Naive B cell (primary cell): ENCODE results near the gene ZNF496. TPM values are rescaled to one million over a fixed set of nuclear protein-coding genes. Genes with fewer than 3 reads are reported as not detected.
"Not testable (repeated sequence)": the region's sequence is repeated elsewhere in the genome, so short reads cannot be mapped to it uniquely, and the experiment has no call there.

Source experiments
- ATAC-seq, 2 donors: fragments of 150-1000 bp; cut with Tn5 transposase; 2 replicates each; pipeline ENCODE4 v1.10.0; 2021; ENCODE audit warnings: low read depth in 2 of 2, mild to moderate bottlenecking in 2 of 2, moderate library complexity in 2 of 2
- DNase-seq: peaks from one replicate; pipeline ENCODE4 v3.0.0; 2022
- H3K27ac Mint-ChIP-seq, 6 donors: one replicate each; pipeline ENCODE4 v1.8.0; 2020 to 2022; ENCODE audit warnings: mild to moderate bottlenecking in 6 of 6, mixed read lengths in 6 of 6, moderate library complexity in 5 of 6, inconsistent platforms in 2 of 6
- H3K27me3 Mint-ChIP-seq, 3 donors: one replicate each; pipeline ENCODE4 v1.8.0; 2021 to 2022; ENCODE audit warnings: mixed read lengths in 3 of 3, mild to moderate bottlenecking in 1 of 3
- H3K36me3 Mint-ChIP-seq, 2 donors: one replicate each; pipeline ENCODE4 v1.8.0; 2020 to 2022; ENCODE audit warnings: mixed read lengths in 2 of 2, inconsistent platforms in 1 of 2, mild to moderate bottlenecking in 1 of 2
- H3K4me1 Mint-ChIP-seq, 3 donors: one replicate each; pipeline ENCODE4 v1.8.0; 2020 to 2022; ENCODE audit warnings: mixed read lengths in 3 of 3, inconsistent platforms in 1 of 3, mild to moderate bottlenecking in 1 of 3, moderate library complexity in 1 of 3
- H3K4me3 Mint-ChIP-seq, 8 donors: one replicate each; pipeline ENCODE4 v1.8.0; 2020 to 2022; ENCODE audit warnings: mild to moderate bottlenecking in 8 of 8, mixed read lengths in 8 of 8, moderate library complexity in 8 of 8, inconsistent platforms in 2 of 8
- H3K9me3 Mint-ChIP-seq, 7 donors: one replicate each; pipeline ENCODE4 v1.8.0; 2020 to 2022; ENCODE audit warnings: mixed read lengths in 7 of 7, mild to moderate bottlenecking in 5 of 7, inconsistent platforms in 2 of 7, moderate library complexity in 1 of 7
- polyA plus RNA-seq, 6 donors: library from polyadenylated mRNA; unstranded; fragments of 300-500 nt; fragmentation: Illumina TruSeq; gene quantifications; one replicate each; pipeline ENCODE4 v1.2.3, GENCODE V29; 2021; ENCODE audit warnings: low read depth in 6 of 6

Gene ZNF496
- polyA plus RNA-seq = 1 to 10 TPM; 2.8 to 6.6 (median 4.6) TPM

DNA sequence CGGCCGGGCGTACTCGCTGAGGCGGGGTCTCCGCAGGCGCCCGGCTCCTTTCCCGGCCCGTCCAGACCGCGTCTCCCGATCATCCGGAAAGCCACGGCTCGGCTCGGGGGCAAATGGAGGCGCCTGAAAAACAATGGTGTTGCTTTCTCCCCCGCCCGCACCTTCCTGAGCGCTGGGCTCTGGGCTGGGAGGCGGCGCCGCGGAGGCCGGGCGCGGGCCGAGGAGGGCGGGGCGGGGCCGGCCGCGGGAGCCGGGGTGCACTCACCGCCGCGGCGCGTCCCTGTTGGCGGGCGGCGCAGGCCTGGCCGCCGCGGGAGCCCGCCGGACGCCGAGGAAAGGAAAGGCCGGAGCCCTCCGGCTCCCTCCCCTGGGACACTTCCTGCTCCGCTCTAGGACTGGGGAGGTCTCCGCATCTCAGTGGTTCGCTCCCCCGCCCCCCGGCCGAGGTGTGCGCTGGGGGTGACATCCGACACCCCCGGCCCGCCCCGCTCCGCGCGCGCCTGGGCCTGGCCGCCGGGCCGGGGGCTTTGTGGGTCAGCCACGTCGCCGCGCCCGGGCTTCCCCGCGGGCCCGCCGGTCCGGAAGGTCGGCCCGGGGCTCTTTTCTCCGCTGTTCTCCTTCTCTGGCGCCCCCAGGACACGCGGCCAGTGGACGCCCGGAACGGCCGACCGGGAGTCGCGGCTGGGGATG lies at the start of gene ZNF496:
ZNF496 (minus strand) TSS at position 343 of the 690 bp plus-strand sequence. CDS start 2,289 bp downstream, outside the sequence.
- DNase-seq (peak; percentile 46), ATAC-seq (peak; percentile 65)
- Mint-ChIP-seq H3K27ac (peak within 1 kb of the TSS in 5 of 6 donors; percentile 53 to 90 (median 70)), H3K4me1 (peaks cover 24 to 32% (median 31%) of the 10 kb centered on the region in 3 donors), H3K9me3 (no peaks in the 10 kb centered on the region), H3K27me3 (no peaks in the 10 kb centered on the region), H3K4me3 (peak within 1 kb of the TSS; percentile 93 to 98 (median 95)), H3K36me3 (no peaks in the 10 kb centered on the region)

GRCh38 chr1:247378334-247379073 lies 46.8 kb upstream of the ZNF496 start:
- H3K27me3 Mint-ChIP-seq = peaks cover 0 to 12% (median 0%) of the 10 kb centered on the region in 3 donors
- no peak overlapping the region for H3K4me3 Mint-ChIP-seq
- DNase-seq = no peak
- no peak overlapping the region for H3K27ac Mint-ChIP-seq
- peaks cover 0 to 6% (median 2%) of the 10 kb centered on the region in 7 donors for H3K9me3 Mint-ChIP-seq
- no peaks in the 10 kb centered on the region for H3K36me3 Mint-ChIP-seq
- no peak for ATAC-seq
- peaks cover 0 to 5% (median 5%) of the 10 kb centered on the region in 3 donors for H3K4me1 Mint-ChIP-seq

- not testable (repeated sequence) for DNase-seq, ATAC-seq, H3K4me1 Mint-ChIP-seq, H3K4me3 Mint-ChIP-seq, H3K9me3 Mint-ChIP-seq, H3K27ac Mint-ChIP-seq, H3K36me3 Mint-ChIP-seq
- H3K27me3 Mint-ChIP-seq = peaks cover 0 to 12% (median 3%) of the 10 kb centered on the region in 3 donors
These were observed 46.0 kb upstream of the ZNF496 start for GRCh38 chr1:247377656-247378055.

DNA sequence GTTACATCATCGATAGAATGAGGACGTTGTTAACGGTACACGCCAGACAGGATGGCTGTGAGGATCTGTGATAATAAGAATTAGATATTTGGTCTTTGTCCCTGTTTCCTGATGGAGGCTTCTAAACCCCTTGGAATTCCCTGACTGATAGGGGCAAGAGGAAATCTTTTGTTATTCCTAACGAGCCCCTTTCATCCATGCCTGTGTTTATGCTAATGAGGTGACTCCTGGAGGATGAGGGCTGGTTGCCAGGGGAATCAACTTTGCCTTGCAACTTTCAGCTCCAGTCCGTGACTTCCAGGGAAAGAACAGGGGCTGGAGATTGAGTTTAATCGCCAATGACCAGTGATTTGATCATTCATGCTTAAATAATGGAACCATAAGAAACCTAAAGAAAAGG lies 45.0 kb upstream of the ZNF496 start:
- H3K36me3 Mint-ChIP-seq = no peaks in the 10 kb centered on the region
- H3K27ac Mint-ChIP-seq = no peak overlapping the region
- H3K9me3 Mint-ChIP-seq = peaks cover 0 to 5% (median 0%) of the 10 kb centered on the region in 7 donors
- H3K4me1 Mint-ChIP-seq = peaks cover 4 to 11% (median 10%) of the 10 kb centered on the region in 3 donors
- DNase-seq = no peak
- no peak for ATAC-seq
- peaks cover 0 to 12% (median 7%) of the 10 kb centered on the region in 3 donors for H3K27me3 Mint-ChIP-seq
- no peak overlapping the region for H3K4me3 Mint-ChIP-seq

- no peak for ATAC-seq
- no peak overlapping the region for H3K27ac Mint-ChIP-seq
These were observed 44.1 kb upstream of the ZNF496 start for GRCh38 chr1:247375747-247376146.

DNA sequence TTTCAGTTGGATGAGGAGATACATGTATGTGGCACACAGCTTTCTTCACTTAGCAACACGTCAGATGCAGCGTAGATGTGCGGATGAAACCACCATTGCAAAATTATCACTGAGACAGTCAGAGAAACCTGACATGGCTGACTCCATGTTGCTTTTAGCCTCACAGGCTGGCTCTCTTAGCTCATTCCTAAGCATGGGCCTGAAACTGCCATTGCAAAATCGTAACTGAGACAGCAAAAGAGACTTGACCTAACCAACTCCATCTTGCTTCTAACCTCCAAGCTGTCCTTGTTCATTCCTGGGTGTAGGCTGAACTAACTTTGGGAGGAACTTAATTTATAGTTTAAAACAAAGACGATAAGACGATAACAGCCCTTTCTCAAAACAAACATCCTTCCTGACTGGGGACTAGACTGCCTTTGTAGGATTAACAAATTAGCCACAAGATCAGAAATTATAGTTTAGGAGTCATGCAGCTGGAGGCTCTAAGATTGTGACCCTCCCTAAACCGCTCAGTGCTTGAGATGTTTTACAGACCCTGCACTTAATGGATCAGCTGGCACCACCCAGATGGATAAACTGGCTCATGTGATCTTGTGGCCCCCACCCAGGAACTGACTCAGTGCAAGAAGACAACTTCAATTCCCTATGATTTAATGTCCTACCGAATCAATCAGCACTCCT lies 43.1 kb upstream of the ZNF496 start:
- not testable (repeated sequence) for H3K27me3 Mint-ChIP-seq, ATAC-seq, H3K4me3 Mint-ChIP-seq, H3K9me3 Mint-ChIP-seq, DNase-seq, H3K36me3 Mint-ChIP-seq, H3K27ac Mint-ChIP-seq
- H3K4me1 Mint-ChIP-seq = peaks cover 4 to 11% (median 10%) of the 10 kb centered on the region in 3 donors

More at GRCh38 chr1:247375747-247376146, 44.1 kb upstream of the ZNF496 start:
- Mint-ChIP-seq H3K4me3 (peak overlapping the region in 1 of 8 donors; percentile 35), H3K4me1 (peaks cover 4 to 11% (median 10%) of the 10 kb centered on the region in 3 donors), H3K9me3 (peaks cover 0 to 5% (median 0%) of the 10 kb centered on the region in 7 donors), H3K36me3 (no peaks in the 10 kb centered on the region), H3K27me3 (peaks cover 0 to 12% (median 7%) of the 10 kb centered on the region in 3 donors)
- DNase-seq = no peak

DNA sequence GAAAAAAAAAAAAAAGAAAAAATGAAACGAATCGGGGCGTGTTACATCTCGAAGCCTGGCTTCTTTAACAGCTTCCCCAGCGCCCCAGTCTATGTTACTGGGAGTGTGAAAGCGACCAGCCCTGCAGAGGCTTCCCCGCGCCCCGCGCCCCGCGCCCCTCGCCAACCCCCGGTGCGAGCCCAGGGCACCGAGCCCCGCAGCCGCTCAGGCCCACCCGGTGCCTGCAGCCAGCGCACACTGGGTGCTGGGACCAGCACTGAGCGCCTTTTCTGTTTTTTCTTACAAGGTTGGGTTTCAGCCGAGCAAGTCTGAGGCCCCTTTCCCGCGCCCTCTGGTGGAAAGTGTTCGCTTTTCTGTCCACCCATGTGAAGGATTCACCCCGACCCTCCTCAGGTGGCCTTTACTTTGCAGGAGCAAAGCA lies 42.1 kb upstream of the ZNF496 start:
- peak; percentile 88 to 93 for ATAC-seq
- peak overlapping the region in 1 of 6 donors; percentile 44 for H3K27ac Mint-ChIP-seq
- no peaks in the 10 kb centered on the region for H3K36me3 Mint-ChIP-seq
- H3K4me3 Mint-ChIP-seq = peak overlapping the region in 4 of 8 donors; percentile 42 to 72 (median 62)
- peaks cover 4 to 11% (median 10%) of the 10 kb centered on the region in 3 donors for H3K4me1 Mint-ChIP-seq
- no peaks in the 10 kb centered on the region for H3K9me3 Mint-ChIP-seq
- DNase-seq = peak; percentile 51
- H3K27me3 Mint-ChIP-seq = peaks cover 0 to 11% (median 0%) of the 10 kb centered on the region in 3 donors

GRCh38 chr1:247371801-247372259 lies 40.2 kb upstream of the ZNF496 start:
- ATAC-seq = no peak
- DNase-seq = no peak
- H3K36me3 Mint-ChIP-seq = no peaks in the 10 kb centered on the region
- H3K4me3 Mint-ChIP-seq = no peak overlapping the region
- H3K27me3 Mint-ChIP-seq = peaks cover 0 to 17% (median 0%) of the 10 kb centered on the region in 3 donors
- H3K27ac Mint-ChIP-seq = no peak overlapping the region
- peaks cover 0 to 10% (median 6%) of the 10 kb centered on the region in 7 donors for H3K9me3 Mint-ChIP-seq
- H3K4me1 Mint-ChIP-seq = peaks cover 4 to 11% (median 10%) of the 10 kb centered on the region in 3 donors

DNA sequence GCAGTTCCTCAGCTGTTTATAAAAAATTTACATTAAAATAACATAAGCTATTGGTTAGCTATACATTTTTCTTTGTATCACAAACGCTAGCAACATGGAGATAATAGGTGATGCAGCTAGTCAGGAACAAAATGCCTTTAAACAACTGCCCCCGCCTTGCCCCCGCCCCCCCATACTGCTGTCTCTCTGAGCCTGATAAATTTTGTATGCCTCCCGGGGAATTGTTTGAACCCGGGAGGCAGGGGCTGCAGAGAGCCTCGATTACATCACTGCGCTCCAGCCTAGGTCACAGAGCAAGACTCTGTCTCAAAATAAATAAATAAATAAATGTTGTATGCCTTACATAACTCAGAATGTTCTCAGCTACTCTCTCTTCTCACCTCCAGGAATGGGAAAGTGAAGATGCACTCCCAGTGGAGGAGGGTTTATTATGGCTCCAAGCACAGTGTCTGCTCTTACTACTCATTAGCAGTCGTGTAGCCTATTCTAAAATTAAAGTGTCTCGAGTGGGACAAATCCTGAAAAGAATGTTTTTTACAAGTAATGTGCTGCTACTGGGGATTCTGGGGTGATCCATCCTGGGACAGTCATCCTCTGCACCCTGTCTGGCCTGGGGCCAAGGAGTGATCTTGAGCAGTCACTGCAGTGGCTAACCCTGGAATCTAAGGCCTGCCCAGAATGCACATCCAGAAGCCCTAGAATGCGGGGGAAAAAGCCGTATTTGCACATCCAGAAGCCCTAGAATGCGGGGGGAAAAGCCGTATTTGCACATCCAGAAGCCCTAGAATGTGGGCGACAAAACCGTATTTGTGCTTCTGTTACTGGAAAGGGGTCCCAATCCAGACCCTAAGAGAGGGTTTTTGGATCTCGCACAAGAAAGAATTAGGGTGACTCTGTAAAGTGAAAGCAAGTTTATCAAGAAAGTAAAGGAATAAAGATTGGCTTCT lies 39.4 kb upstream of the ZNF496 start:
- Mint-ChIP-seq H3K4me1 (peaks cover 4 to 11% (median 10%) of the 10 kb centered on the region in 3 donors), H3K27me3 (peaks cover 0 to 17% (median 1%) of the 10 kb centered on the region in 3 donors), H3K27ac (no peak overlapping the region)

DNA sequence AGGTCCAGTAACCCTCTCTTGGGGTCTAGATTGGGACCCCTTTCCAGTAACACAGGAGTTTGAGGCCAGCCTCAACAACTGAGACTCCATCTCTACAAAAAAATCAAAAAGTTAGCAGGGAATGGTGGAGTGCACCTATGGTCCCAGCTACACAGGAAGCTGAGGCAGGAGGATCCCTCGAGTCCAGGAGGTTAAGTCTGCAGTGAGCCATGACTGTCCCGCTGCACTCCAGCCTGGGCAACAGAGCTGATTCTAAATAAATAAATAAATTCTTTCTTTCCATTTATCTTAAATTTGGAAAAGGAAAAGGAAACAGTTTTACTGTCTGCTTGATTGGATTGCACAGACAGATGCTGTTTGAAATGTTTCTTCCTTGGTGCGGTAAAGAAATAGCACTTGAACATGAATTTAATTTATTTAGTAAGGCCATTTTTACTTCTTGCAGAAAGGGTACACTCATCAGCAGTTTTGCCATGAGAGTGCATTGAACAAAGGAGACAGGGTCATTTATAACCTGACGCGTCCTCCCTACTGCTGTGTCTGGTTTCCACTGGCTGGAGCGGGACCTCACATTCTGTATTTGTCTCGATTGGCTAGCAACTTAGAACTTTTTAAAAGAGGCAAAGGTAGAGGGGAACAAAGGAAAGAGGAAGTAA lies 37.0 kb upstream of the ZNF496 start:
- Mint-ChIP-seq H3K36me3 (peaks cover 3 to 10% of the 10 kb centered on the region in 2 donors), H3K27me3 (peaks cover under 1 to 27% (median 15%) of the 10 kb centered on the region in 3 donors), H3K27ac (no peak overlapping the region), H3K4me3 (no peak overlapping the region), H3K9me3 (peaks cover 3 to 27% (median 15%) of the 10 kb centered on the region in 7 donors), H3K4me1 (peaks cover 4 to 6% (median 5%) of the 10 kb centered on the region in 3 donors)
- DNase-seq (no peak), ATAC-seq (no peak)

More for the DNA sequence above, 39.4 kb upstream of the ZNF496 start:
- Mint-ChIP-seq H3K36me3 (peaks cover 0 to 2% of the 10 kb centered on the region in 2 donors), H3K4me3 (peak overlapping the region in 1 of 8 donors; percentile 16), H3K9me3 (peaks cover 0 to 15% (median 9%) of the 10 kb centered on the region in 7 donors)
- DNase-seq = no peak
- no peak for ATAC-seq

DNA sequence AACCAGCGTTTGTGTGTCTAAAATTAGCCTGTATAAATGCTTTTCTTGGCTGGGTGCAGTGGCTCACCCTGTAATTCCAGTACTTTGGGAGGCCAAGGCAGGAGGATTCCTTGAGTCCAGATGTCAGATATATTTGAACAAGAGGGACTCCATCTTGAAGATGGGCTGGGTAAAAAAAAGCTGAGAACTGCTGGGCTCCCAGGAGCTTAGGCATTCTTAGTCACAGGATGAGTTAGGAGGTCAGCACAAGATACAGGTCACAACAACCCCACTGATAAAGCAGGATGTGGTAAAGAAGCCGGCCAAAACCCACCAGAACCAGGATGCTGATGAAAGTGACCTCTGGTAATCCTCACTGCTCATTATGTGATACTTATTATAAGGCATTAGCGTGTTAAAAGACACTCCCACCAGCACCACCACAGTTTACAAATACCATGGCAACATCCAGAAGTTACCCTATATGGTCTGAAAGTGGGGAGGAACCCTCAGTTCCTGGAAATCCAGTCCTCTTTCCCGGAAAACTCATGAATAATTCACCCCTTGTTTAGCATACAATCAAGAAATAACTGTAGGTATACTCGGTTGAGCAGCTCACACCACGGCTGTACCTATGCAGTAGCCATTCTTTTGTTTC lies 36.2 kb upstream of the ZNF496 start:
- Mint-ChIP-seq H3K36me3 (peaks cover 3 to 10% of the 10 kb centered on the region in 2 donors), H3K9me3 (peaks cover 3 to 27% (median 15%) of the 10 kb centered on the region in 7 donors), H3K27ac (peak overlapping the region in 2 of 6 donors; percentile 24 to 33), H3K4me1 (peaks cover 4 to 5% (median 5%) of the 10 kb centered on the region in 3 donors), H3K27me3 (peaks cover 7 to 28% (median 20%) of the 10 kb centered on the region in 3 donors), H3K4me3 (no peak overlapping the region)
- no peak for ATAC-seq
- no peak for DNase-seq
